Mesodermal cell (in vitro differentiated cells): ENCODE results near the gene LMBRD2.

ENCODE experiments used
- H3K27ac ChIP-seq: 2 replicates; pipeline ENCODE4 v1.7.0; 2013; ENCODE audit warnings: mild to moderate bottlenecking, low read depth, low read length, moderate library complexity; ENCODE audit not compliant: severe bottlenecking
- H3K36me3 ChIP-seq: 2 replicates; pipeline ENCODE4 v1.7.1; 2013; ENCODE audit warnings: mild to moderate bottlenecking, low read length, moderate library complexity; ENCODE audit not compliant: control insufficient read depth, insufficient read depth
- H3K4me1 ChIP-seq: one replicate; pipeline ENCODE4 v1.7.1; 2013; ENCODE audit warnings: mild to moderate bottlenecking, low read length; ENCODE audit not compliant: insufficient read depth, control insufficient read depth, poor library complexity, severe bottlenecking
- H3K4me3 ChIP-seq: 2 replicates; pipeline ENCODE4 v1.7.0; 2013; ENCODE audit warnings: low read length, control low read depth, mild to moderate bottlenecking; ENCODE audit not compliant: insufficient read depth, poor library complexity, severe bottlenecking; ENCODE audit errors: extremely low read depth
- H3K9me3 ChIP-seq: 2 replicates; pipeline ENCODE4 v1.7.1; 2013; ENCODE audit warnings: mild to moderate bottlenecking, low read length, moderate library complexity; ENCODE audit not compliant: control insufficient read depth
- WGBS, 2 experiments: methylation state at CpG; one replicate each; pipeline ENCODE4 v1.1.5; 2013; ENCODE audit warnings: missing lambda C conversion rate in 2 of 2; ENCODE audit not compliant: insufficient coverage in 2 of 2; 5-methylcytosine and 5-hydroxymethylcytosine counted together

Gene LMBRD2

GRCh38 chr5:36111238-36111637, 40.4 kb downstream of the LMBRD2 start:
- Histone ChIP-seq H3K4me3 (no peak overlapping the region), H3K36me3 (peaks cover 6% of the 10 kb centered on the region), H3K4me1 (no peaks in the 10 kb centered on the region), H3K27ac (no peak overlapping the region), H3K9me3 (no peaks in the 10 kb centered on the region)
- WGBS, 2 experiments, result no CpG with 5 or more reads among the region's 1 CpG

DNA sequence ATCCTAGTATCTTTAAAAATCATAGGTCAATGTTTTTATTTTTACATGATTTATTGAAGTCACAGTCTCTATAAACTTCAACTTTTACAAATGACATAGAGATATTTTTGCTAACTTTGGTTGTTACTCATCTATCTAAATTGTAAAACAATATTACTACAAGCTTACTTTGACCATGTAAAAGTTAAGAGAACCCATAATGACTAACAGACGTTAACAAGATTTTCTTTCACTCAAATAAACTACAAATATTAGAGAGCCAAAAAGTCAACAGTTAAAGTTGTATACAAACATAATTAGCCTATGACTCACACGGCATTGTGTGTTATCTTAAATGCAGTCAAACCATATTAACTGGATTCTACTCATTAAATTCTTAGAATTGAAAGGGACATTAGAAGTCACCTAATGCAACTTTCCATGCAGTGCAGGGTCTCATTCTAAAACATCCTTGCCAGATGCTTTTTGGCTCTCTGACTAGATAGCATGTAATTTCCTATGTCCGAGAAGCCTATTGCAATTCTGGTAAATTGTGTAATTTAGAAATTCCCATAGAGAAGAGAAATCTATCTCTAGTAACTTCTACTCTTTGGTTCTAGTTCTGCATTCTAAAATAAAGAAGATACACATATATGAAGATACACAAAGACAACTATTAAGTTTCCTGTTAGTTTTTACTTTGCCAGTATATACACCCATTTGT, 42.8 kb downstream of the LMBRD2 start:
- H3K9me3 ChIP-seq, result no peaks in the 10 kb centered on the region
- WGBS, 2 experiments, result 100% methylated on average over 1 of the region's 3 CpGs; no CpG with 5 or more reads in 1 of the 2 experiments
- H3K4me1 ChIP-seq, result no peaks in the 10 kb centered on the region
- H3K4me3 ChIP-seq, result no peak overlapping the region
- no peak overlapping the region for H3K27ac ChIP-seq
- peaks cover 6% of the 10 kb centered on the region for H3K36me3 ChIP-seq

DNA sequence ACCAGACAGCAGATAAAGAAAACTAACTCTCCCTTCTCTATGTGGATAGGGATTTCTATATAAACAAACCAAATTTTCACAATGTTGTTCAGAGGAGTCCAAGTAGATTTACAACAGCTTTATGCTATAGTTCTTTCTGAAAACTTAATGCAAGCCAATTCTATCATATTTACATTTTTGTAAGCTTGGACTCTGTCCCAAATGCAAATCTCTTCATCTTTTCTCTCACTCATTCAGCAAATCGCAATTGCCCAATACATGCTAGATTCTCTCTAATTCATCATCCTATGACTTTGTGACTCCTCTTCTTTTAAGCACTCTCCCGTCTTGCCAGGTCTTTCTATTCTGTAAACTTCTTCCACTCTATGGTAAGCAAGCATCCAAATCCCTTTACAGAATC, 45.9 kb downstream of the LMBRD2 start:
- Histone ChIP-seq H3K36me3 (peaks cover 6% of the 10 kb centered on the region), H3K27ac (no peak overlapping the region), H3K9me3 (no peaks in the 10 kb centered on the region), H3K4me1 (no peaks in the 10 kb centered on the region), H3K4me3 (no peak overlapping the region)
- WGBS, 2 experiments, result 89 to 90% methylated on average over 2 of the region's 2 CpGs

DNA sequence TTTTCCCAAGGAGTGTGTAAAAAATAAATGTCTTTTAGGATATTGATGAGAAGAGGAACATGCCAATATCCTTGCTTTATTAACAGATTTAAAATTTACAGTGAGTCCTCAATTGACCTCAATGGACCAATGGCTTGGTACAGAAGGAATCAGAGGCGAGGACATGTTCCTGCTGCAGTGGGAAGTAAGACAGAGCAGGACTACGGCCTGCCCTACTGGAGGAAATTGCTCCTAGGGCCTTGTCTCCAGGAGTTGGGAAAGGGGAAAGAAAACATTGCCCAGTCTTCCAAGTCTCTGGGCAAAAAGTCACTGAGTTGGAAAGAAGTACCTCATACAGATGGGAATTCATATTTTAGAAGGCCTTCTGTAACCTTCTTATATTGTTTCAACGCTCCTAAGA, 51.9 kb downstream of the LMBRD2 start:
- Histone ChIP-seq H3K4me1 (no peaks in the 10 kb centered on the region), H3K4me3 (no peak overlapping the region)
- 80 to 94% methylated on average over 2 of the region's 3 CpGs for whole genome bisulfite sequencing, 2 experiments

GRCh38 chr5:36096486-36096885, 55.2 kb downstream of the LMBRD2 start:
- Histone ChIP-seq H3K9me3 (no peaks in the 10 kb centered on the region), H3K4me3 (no peak overlapping the region), H3K27ac (no peak overlapping the region), H3K36me3 (no peaks in the 10 kb centered on the region), H3K4me1 (no peaks in the 10 kb centered on the region)

More for the DNA sequence above, 51.9 kb downstream of the LMBRD2 start:
- H3K27ac ChIP-seq, result no peak overlapping the region
- H3K36me3 ChIP-seq, result no peaks in the 10 kb centered on the region
- no peaks in the 10 kb centered on the region for H3K9me3 ChIP-seq

DNA sequence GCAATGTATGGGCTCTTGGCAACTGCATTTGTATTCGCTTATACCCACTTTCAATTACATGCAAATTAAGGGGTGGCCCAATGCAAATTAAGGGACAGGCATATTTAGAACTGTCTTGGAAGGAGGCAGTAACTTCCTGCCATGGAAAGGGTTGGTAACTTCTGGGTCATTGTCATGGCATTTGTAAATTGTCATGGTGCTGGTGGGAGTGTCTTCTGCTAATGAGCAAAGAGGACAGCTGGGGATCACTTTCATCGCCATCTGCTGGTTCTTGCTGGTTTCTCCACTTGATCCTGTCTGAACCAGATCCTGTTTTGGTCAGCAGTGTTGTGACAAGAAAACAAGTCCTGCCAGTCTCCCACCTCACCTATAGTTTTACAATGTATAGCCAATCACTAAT, 61.7 kb downstream of the LMBRD2 start:
- WGBS, 2 experiments, result 43 to 64% methylated on average over 1 to 2 of the region's 2 CpGs
- Histone ChIP-seq H3K4me3 (no peak overlapping the region), H3K9me3 (no peaks in the 10 kb centered on the region), H3K4me1 (no peaks in the 10 kb centered on the region), H3K27ac (no peak overlapping the region), H3K36me3 (no peaks in the 10 kb centered on the region)

DNA sequence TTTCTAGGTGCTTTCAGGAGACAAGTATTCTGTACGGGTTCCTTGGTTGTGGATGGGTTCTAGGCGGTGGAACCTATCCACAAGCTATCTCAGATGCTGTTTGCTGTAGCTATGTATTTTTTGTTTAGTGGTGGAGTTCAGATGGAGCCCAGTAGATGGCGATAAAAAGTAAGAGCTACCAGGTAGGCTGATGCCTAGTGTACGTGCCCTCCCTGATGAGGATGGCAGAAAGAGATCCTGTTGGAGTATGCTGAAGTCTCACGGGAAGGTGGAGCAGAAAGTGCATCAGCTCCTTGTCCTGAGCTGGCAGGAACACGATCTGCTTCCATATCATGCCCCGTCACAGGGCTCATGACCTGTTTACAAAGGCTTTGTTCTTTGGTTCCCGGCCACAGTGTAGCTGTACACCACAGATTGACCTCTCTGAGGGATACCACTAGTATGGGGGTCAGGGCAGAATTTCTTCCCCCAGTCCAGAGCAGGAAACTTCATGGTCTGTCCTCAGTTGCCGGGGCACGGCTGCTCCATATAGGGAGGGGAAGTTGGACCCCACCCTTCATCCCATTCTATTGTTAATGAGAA, 72.4 kb downstream of the LMBRD2 start:
- no peak overlapping the region for H3K27ac ChIP-seq
- no peaks in the 10 kb centered on the region for H3K4me1 ChIP-seq
- no peaks in the 10 kb centered on the region for H3K9me3 ChIP-seq
- no peaks in the 10 kb centered on the region for H3K36me3 ChIP-seq
- H3K4me3 ChIP-seq, result no peak overlapping the region
- WGBS, 2 experiments, result 10 to 29% methylated on average over 5 to 7 of the region's 10 CpGs

GRCh38 chr5:36078430-36078829, 73.3 kb downstream of the LMBRD2 start:
- H3K36me3 ChIP-seq, result no peaks in the 10 kb centered on the region
- no peak overlapping the region for H3K27ac ChIP-seq
- 78 to 84% methylated on average over 7 to 9 of the region's 10 CpGs for WGBS, 2 experiments
- no peak overlapping the region for H3K4me3 ChIP-seq
- no peaks in the 10 kb centered on the region for H3K4me1 ChIP-seq
- H3K9me3 ChIP-seq, result no peaks in the 10 kb centered on the region

DNA sequence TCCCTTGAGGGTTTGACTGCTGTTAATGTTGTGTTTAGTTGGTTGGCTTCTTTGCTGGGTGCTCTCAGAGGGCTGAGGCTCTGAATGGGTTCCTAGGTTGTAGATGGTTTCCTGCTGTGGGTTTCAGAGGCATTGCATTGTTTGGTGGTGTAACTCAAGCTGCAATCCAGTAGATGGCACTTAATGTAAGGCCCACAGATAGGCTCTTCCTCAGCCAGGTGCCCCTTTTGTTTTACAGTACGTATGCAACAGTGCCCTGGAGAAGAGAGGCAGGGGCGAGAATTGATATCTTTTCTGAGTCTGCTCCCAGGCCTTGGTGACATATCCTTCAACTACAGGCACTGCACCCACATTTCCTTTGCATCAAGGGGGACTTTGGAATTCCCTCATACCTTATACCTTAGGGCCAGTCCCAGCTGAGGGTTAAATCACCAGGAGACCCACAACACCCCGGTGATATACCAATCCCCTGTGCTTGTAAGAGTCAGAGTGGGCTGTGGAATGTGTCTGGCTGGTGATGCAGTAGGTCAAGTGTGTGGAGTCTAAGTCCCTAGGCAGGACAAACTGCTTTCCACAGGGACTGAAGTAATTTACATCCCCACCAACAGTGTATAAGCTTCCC, 78.0 kb downstream of the LMBRD2 start:
- WGBS, 2 experiments, result 36% methylated on average over 2 of the region's 3 CpGs; no CpG with 5 or more reads in 1 of the 2 experiments
- no peaks in the 10 kb centered on the region for H3K4me1 ChIP-seq
- no peak overlapping the region for H3K27ac ChIP-seq
- no peaks in the 10 kb centered on the region for H3K9me3 ChIP-seq
- no peak overlapping the region for H3K4me3 ChIP-seq
- H3K36me3 ChIP-seq, result no peaks in the 10 kb centered on the region

DNA sequence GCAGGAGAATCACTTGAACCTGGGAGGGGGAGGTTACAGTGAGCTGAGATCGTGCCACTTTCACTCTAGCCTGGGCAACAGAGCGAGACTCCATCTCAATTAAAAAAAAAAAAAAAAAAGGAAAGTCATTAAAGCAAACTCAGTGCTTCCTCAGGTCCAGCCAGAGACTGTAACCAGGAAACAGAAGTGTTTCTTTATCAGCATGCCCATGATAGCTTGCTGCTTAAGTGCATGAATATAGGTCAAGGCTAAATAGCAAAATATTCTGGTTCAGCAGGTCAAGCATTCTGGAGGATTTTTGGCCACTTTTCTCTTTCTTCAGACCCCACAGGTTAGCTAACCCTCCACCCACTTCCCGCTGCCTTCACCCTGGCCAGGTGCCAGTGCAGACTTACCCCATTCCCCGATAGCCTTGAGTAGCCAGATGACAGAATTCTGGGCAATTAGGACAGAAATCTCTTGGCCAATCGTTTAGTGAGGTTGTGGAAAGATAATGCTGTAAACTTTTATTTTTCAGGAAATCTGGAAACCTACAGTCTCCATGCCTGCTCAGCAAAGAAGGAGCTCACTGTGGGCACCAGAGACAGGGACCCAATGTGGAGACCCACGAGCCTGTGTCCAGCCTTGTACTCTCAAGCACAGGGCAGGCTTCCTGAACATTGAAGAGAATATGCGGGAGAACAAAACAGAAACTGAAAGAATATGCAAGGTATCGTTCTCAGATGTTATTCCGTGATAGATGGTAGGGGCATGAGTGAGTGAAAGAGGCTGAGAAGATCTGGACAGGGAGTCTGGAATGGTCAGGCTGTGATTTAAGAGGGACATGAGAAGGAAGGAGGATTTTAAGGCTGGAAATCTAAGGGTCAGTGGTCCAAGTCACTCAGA, 80.8 kb downstream of the LMBRD2 start:
- no peak overlapping the region for H3K4me3 ChIP-seq
- H3K27ac ChIP-seq, result no peak overlapping the region
- no peaks in the 10 kb centered on the region for H3K36me3 ChIP-seq
- no peaks in the 10 kb centered on the region for H3K9me3 ChIP-seq
- 85 to 86% methylated on average over 4 to 6 of the region's 9 CpGs for WGBS, 2 experiments
- peaks cover 7% of the 10 kb centered on the region for H3K4me1 ChIP-seq
